WTC11 (cell line): ENCODE results near the gene XPR1. TPM values are rescaled to one million over a fixed set of nuclear protein-coding genes. Genes with fewer than 3 reads are reported as not detected.

Source experiments
- ATAC-seq: fragments of 200-7000 bp; cut with Tn5 transposase; 2 replicates; pipeline ENCODE4 v1.10.0; 2021; ENCODE audit warnings: mild to moderate bottlenecking, moderate library complexity
- CTCF ChIA-PET: fragments of 300-600 bp; sonication (Branson Sonifier 250); formaldehyde crosslinking; loops from one replicate; lab custom pipeline; 2021; ENCODE audit warnings: antibody characterized with exemption; lab: Charles Lee
- POLR2A ChIA-PET: fragments of 350-600 bp; sonication (Branson Sonifier 250); formaldehyde crosslinking; loops from one replicate; lab custom pipeline; 2021; ENCODE audit warnings: antibody characterized with exemption; lab: Charles Lee
- DNase-seq: peaks from one replicate; pipeline ENCODE4 v3.0.0; 2021; ENCODE audit warnings: low spot score
- H3K27ac Mint-ChIP-seq: 2 replicates; pipeline ENCODE4 v1.8.0; 2021; ENCODE audit warnings: mixed read lengths
- H3K27me3 Mint-ChIP-seq: 2 replicates; pipeline ENCODE4 v1.8.0; 2021; ENCODE audit warnings: low read depth, mild to moderate bottlenecking, moderate library complexity, mixed read lengths
- H3K36me3 Mint-ChIP-seq: 2 replicates; pipeline ENCODE4 v1.8.0; 2021; ENCODE audit warnings: mixed read lengths
- H3K4me1 Mint-ChIP-seq: 2 replicates; pipeline ENCODE4 v1.8.0; 2022; ENCODE audit warnings: mixed read lengths
- H3K4me3 Mint-ChIP-seq: 2 replicates; pipeline ENCODE4 v1.8.0; 2021; ENCODE audit warnings: mild to moderate bottlenecking, moderate library complexity, mixed read lengths
- H3K9me3 Mint-ChIP-seq: 2 replicates; pipeline ENCODE4 v1.8.0; 2021; ENCODE audit warnings: mixed read lengths
- AR ChIP-seq: fragments of 250-450 bp; sonication (Bioruptor Pico); IDR thresholded peaks from 2 replicates; pipeline ENCODE4 v1.9.0; 2021; ENCODE audit warnings: mild to moderate bottlenecking
- ATF2 ChIP-seq: sonication (generic); formaldehyde crosslinking; IDR thresholded peaks from 2 replicates; pipeline ENCODE4 v1.8.1; 2022; ENCODE audit warnings: low read depth, missing genetic modification reagents, borderline replicate concordance
- ATF3 ChIP-seq: sonication (generic); formaldehyde crosslinking; conservative IDR thresholded peaks from 2 replicates; pipeline ENCODE4 v1.8.1; 2022; ENCODE audit warnings: mild to moderate bottlenecking, missing genetic modification reagents
- E2F1 ChIP-seq: sonication (generic); formaldehyde crosslinking; IDR thresholded peaks from 2 replicates; pipeline ENCODE4 v1.8.0; 2022; ENCODE audit warnings: mild to moderate bottlenecking, missing genetic modification reagents
- E2F4 ChIP-seq: sonication (generic); formaldehyde crosslinking; IDR thresholded peaks from 2 replicates; pipeline ENCODE4 v1.8.1; 2022; ENCODE audit warnings: low read depth, mild to moderate bottlenecking, moderate library complexity, missing genetic modification reagents, borderline replicate concordance
- E2F5 ChIP-seq: sonication (generic); formaldehyde crosslinking; IDR thresholded peaks from 2 replicates; pipeline ENCODE4 v1.8.1; 2022; ENCODE audit warnings: mild to moderate bottlenecking, moderate library complexity, missing genetic modification reagents
- ERG ChIP-seq: fragments of 250-450 bp; sonication (Bioruptor Pico); IDR thresholded peaks from 2 replicates; pipeline ENCODE4 v1.8.0; 2021; ENCODE audit warnings: mild to moderate bottlenecking
- FOXJ3 ChIP-seq: sonication (generic); formaldehyde crosslinking; IDR thresholded peaks from 2 replicates; pipeline ENCODE4 v1.9.0; 2021; ENCODE audit warnings: missing genetic modification reagents, mild to moderate bottlenecking, borderline replicate concordance
- FOXK1 ChIP-seq: sonication (generic); formaldehyde crosslinking; IDR thresholded peaks from 2 replicates; pipeline ENCODE4 v1.8.0; 2022; ENCODE audit warnings: mild to moderate bottlenecking, moderate library complexity, missing genetic modification reagents
- IRF2 ChIP-seq: sonication (generic); formaldehyde crosslinking; IDR thresholded peaks from 2 replicates; pipeline ENCODE4 v1.8.0; 2022; ENCODE audit warnings: low read depth, missing genetic modification reagents, borderline replicate concordance
- RORB ChIP-seq: fragments of 250-450 bp; sonication (Bioruptor Pico); IDR thresholded peaks from 2 replicates; pipeline ENCODE4 v1.9.0; 2021; ENCODE audit warnings: mild to moderate bottlenecking
- STAT6 ChIP-seq: sonication (generic); formaldehyde crosslinking; conservative IDR thresholded peaks from 2 replicates; pipeline ENCODE4 v1.8.1; 2023; ENCODE audit warnings: mild to moderate bottlenecking, low read depth, missing genetic modification reagents, moderate library complexity
- TCF7 ChIP-seq: sonication (generic); formaldehyde crosslinking; IDR thresholded peaks from 2 replicates; pipeline ENCODE4 v1.8.0; 2022; ENCODE audit warnings: mild to moderate bottlenecking, low read depth, missing genetic modification reagents, moderate library complexity
- ZNF425 ChIP-seq: fragments of 250-450 bp; sonication (Bioruptor Pico); conservative IDR thresholded peaks from 2 replicates; pipeline ENCODE4 v1.9.0; 2021; ENCODE audit warnings: mild to moderate bottlenecking
- ZNF512 ChIP-seq: sonication (generic); formaldehyde crosslinking; IDR thresholded peaks from 2 replicates; pipeline ENCODE4 v1.8.1; 2022; ENCODE audit warnings: missing genetic modification reagents, borderline replicate concordance
- total RNA-seq: library from RNA; stranded (reverse); gene quantifications from 3 replicates; pipeline ENCODE4 v1.2.3, GENCODE V29; 2021

The XPR1 gene
- total RNA-seq, 1 experiment from 2014 or later: 34.6 TPM

GRCh38 chr1:180839547-180839946, 207.7 kb downstream of the XPR1 start:
- ChIA-PET CTCF (no interaction called here), POLR2A (no interaction called here)
- Mint-ChIP-seq H3K36me3 (peaks cover 12% of the 10 kb centered on the region), H3K27ac (no peak overlapping the region), H3K4me1 (peaks cover 43% of the 10 kb centered on the region), H3K27me3 (no peaks in the 10 kb centered on the region), H3K9me3 (peaks cover 6% of the 10 kb centered on the region), H3K4me3 (no peak overlapping the region)
- ATAC-seq (no peak), DNase-seq (no peak)
- TF ChIP-seq ATF2 (CRISPR knock-in tag) (no peak), TCF7 (CRISPR knock-in tag) (no peak), E2F5 (no peak), RORB (no peak), E2F1 (CRISPR knock-in tag) (no peak), FOXJ3 (CRISPR knock-in tag) (no peak), ZNF425 (no peak), AR (CRISPR knock-in tag) (no peak), STAT6 (no peak)

- POLR2A ChIA-PET: interaction anchor here (0.8 kb wide), 1 partner anchor 1025 kb away, joined by 5 read pairs; no protein-coding TSS in a partner anchor
- H3K4me1 Mint-ChIP-seq: peaks cover 32% of the 10 kb centered on the region
- DNase-seq (no peak), ATAC-seq (no peak)
- H3K9me3 Mint-ChIP-seq: peaks cover 6% of the 10 kb centered on the region
- CTCF ChIA-PET: interaction anchor here (1.4 to 1.6 kb wide), 2 partner anchors 40 to 82 kb away, joined by 3 to 5 read pairs; no protein-coding TSS in a partner anchor
- TF ChIP-seq FOXK1 (CRISPR knock-in tag): no peak
- no peak for TF ChIP-seq E2F4 (CRISPR knock-in tag)
- TF ChIP-seq ATF3: no peak
- no peak for TF ChIP-seq IRF2 (CRISPR knock-in tag)
- no peak for TF ChIP-seq ERG (CRISPR knock-in tag)
- no peak for TF ChIP-seq ZNF512
- no peaks in the 10 kb centered on the region for H3K27me3 Mint-ChIP-seq
- H3K4me3 Mint-ChIP-seq: no peak overlapping the region
- no peak overlapping the region for H3K27ac Mint-ChIP-seq
- H3K36me3 Mint-ChIP-seq: peaks cover 9% of the 10 kb centered on the region
Observed at GRCh38 chr1:180841415-180841814, 209.6 kb downstream of the XPR1 start.
